HG03039 (cell line): ENCODE measurements around the gene NASP.

Experiments used
- ATAC-seq: cut with Tn5 transposase; IDR thresholded peaks from one replicate; pipeline ENCODE4 v1.9.1; 2021; ENCODE audit warnings: mild to moderate bottlenecking, moderate library complexity; ENCODE audit not compliant: unreplicated experiment

NASP gene

DNA sequence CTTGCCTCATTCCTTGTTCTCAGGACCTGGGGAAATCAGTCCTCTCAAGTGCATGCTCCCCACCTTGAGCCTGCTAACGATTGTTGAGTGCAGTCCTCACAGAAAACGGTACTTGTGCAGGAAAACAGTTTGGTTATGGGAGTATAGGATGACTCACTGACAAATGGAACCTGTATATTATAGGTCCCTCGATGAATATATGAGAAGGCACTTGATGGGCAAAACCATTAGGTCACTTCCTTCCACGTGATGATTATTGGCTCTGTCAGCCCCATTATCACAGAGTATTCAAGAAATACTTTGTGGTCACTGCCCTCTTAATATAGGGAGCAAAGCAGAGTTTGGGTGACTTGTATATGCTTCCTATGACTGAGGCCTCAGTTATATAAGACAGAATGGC, 33.8 kb downstream of the NASP start:
- no peak for ATAC-seq

- no peak for ATAC-seq
Observed at GRCh38 chr1:45619149-45619921, 35.5 kb downstream of the NASP start.

GRCh38 chr1:45620588-45621500, 37.0 kb downstream of the NASP start:
- ATAC-seq, result no peak

GRCh38 chr1:45621501-45621836, 37.6 kb downstream of the NASP start:
- ATAC-seq, result no peak

DNA sequence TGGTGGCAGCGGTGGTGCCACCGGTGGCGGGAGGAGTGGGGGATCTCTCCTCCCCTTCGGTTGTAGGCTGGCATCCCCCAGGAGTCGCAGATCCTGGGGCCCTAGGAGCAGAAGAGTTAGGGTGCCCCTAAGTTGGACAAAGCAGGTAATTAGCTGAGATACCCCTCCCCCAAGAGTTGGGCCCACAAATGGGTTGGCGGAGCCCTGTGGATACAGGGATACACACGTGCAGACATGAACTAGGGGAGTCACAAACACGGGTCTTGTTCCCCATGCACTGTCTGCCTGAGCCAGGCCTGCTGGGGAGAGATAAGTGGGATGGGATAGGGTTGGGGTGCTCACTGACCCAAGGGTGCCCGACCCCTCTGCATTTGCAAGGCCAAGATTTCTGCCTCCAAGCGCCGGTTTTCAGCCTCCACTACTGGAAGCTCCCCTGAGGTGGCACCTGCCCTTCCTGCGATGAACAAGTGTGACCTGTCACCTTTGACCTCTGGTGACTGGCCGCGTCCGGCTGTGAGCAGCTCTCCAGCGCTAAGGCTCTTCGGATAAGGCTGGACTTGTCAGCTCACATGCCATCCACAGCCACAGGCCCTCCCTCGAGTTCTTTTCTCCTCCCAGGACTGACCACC, 38.2 kb downstream of the NASP start:
- ATAC-seq, result no peak

DNA sequence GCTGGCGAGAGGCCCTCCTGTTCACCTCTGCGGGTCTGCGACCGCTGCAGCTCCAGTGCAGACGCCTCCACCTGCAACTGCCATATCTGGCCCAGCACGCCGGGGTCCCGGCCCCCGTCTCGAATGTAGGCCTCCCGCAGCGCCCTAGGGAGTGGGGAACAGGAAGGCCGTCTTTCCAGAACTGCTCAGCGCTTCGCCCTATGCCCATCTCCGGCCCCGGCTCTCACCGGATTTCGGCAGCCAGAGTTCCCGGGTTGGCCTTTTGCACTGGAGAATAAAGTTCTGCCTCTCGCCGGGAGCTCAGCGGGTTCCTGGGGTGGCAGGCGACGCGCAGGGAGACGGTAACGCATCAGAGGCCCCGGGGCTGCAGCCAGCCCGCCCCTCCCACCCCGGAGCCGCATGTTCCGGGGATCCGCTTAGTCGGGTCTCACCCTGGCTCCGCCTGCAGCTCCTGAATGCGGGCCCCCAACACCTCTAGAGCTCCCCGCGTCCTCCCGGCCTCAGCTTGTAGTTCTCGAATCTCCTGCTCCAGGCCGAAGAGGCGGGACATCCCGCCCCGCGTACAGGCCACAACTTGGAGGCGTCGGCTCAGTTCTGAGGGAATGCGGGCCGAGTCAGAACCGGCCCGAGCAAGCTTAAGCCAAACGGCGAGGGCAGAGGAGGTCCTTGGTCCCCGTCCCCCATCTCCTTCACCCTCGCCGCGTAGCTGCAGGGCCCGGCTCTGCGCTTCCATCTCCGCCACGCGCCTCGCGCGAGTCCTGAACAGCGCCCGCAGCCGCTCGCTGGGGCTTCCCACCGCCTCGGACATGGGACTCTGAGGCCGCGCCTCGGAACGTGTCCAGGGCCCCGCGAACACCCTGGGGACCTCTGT, 38.9 kb downstream of the NASP start:
- no peak for ATAC-seq

DNA sequence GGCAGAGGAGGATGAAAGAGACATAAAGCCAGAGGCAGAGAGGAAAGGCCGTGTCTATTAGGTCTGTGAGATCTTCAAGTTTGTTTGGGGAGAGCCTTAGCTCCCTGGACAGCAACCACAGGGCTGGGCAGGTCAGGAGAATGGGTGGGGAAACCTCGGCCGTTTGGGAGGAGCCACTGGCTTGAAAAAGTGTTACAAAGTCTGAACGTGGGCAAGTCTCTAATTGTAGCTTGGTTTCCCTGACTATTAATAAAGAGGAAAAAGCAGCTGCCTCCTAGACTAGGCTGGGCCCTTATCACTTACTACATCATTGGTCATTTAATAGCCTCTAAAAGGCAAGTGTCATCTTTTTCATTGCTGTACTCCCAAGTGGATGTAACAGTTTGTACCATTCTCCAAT, 40.1 kb downstream of the NASP start, which contains the start of gene CCDC17:
Gene CCDC17, minus strand, starts transcription at position 83 of the 400 bp plus-strand sequence. CDS start 145 bp downstream, outside the sequence.
- no peak for ATAC-seq

DNA sequence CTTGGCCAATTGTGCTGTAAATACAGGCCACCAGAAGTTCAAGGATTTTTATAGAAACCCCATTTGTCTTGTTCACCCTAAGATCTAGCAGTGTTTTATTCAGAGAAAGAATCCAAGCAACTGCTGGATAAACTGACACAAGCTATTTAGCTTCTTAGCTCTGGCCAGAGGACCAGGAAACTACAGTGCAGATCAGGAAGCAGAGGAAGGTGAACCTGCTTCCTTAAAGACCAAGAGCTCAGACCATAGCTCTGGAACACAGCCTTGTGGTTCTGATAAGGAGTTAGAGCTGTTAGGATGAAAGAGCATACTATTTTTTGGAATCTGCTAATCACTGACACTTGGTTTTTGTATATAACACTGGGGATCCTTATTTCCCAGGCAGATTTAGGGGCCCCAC, 45.2 kb downstream of the NASP start:
- no peak for ATAC-seq

GRCh38 chr1:45630429-45630828, 46.6 kb downstream of the NASP start:
- ATAC-seq, result no peak

- no peak for ATAC-seq
Observed at GRCh38 chr1:45635211-45635610, 51.4 kb downstream of the NASP start.

GRCh38 chr1:45640293-45640692, 56.5 kb downstream of the NASP start:
- ATAC-seq, result no peak

DNA sequence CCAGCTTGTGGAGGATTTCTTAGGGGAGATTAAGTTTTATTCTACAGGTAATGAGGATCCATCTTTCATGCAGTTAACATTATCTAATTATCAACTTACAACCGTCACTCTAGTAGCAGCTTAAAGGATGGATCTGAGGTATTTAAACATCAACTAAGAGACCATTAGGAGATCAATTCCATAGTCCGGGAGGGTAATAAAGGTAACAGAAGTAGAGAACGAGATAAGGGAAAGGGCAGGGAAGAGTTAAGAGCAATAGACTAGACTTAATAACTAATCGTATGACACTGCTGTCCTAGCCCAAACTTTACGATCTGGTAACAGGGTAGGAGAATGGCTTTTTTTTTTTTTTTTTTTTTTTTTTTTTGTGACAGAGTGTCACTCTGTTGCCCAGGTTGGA, 59.5 kb downstream of the NASP start:
- ATAC-seq, result no peak

DNA sequence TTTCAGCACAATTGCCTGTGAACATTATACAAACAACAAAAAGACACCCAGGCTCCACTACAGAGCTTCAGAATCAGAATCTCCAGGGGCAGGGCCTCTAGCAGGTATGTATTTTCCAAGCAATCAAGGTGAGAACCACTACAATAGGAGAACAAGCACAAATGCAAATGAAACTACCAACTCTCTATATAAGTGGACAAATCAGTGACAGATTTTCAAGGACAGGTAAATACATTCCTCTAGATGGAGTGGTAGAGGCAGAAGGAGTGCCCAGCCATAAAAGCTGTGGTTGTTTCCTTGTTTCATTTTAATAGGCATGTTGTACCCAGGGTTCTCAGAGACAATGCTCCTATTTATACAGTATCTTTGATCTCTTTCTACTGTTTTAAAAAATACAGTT, 60.1 kb downstream of the NASP start:
- ATAC-seq, result no peak

DNA sequence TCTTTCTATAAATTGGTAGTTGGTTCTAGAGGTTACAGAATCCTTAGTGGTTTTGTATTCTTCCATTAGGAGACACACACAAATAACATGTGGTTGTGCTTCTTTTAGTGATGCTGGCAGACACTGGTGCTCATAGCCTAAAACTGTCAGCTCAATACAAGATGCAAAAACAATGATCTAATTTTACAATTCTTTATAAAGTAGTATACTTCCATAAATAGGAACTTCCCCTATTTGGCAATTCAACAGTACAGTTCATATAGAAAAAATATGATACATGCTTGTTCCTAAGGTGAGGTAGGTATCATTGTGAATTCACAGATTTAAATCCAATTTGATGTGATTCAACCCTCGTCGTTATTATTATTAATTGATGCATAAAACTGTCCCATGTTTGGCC, 60.8 kb downstream of the NASP start:
- ATAC-seq, result no peak

GRCh38 chr1:45647248-45648021, 63.6 kb downstream of the NASP start:
- no peak for ATAC-seq

DNA sequence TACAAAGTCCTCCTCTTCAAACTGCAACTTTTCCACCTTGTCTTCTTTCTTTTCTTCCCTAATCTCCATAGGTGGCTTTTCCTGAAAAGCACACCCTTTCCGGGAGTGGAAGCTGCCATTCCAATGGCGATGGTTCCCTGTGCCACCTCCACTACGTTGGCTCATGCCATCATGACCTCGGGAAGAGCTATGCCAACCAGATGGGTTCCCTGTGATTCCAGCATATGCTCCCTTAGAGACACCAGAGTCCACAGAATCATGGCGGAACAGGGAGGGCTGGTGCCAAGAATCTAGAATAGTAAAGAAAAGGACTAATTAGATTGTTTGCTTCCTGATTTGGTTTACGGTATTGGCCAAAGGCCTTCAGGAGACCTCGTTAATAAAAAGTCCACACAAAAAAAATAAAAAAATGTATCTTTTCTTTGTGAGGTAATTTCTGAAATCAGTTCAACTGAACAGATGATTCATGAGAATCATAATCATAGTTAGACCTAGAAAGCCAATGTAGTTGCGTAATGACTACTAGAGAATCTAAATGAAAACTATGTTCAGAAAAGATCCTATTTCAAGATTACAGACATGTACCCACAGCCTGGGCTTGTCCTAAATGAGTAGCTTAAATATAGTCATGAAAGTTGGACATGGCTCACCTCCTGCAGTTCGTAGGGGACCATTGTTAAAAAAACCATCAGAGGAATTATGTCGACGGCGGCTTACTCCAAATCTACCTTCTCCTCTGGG, 70.9 kb downstream of the NASP start:
- ATAC-seq, result no peak

DNA sequence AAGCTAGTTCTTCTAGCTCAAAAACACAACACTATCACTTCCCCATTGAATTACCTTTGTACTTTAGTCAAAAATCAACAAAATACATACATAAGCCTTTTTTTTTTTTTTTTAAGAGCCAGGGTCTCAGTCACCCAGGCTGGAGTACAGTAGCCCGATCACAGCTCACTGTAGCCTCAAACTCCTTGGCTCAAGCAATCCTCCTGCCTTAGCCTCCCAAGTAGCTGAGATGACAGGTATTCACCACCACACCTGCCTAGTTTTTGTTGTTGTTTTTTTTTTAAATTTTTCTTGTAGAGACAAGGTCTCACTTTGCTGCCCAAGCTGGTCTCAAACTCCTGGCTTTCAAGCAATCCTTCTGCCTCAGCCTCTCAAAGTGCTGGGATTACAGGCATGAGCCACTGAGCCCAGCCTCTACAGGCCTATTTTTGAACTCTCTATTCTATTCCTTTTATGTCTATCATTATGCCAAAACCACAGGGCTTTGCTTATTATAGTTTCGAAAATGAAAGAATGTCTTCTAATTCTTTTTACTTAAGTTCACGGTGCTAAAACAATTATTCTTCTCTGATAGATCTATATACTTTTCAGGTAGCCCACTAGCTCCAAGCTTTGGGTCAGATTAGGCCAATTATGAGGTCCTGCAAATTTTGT, 72.9 kb downstream of the NASP start:
- ATAC-seq, result no peak

- no peak for ATAC-seq
Observed at GRCh38 chr1:45658171-45658570, 74.3 kb downstream of the NASP start.

GRCh38 chr1:45659222-45659621, 75.4 kb downstream of the NASP start:
- ATAC-seq, result no peak
